Activated CD4-positive, alpha-beta T cell treated with anti-CD3 and anti-CD28 coated beads for 4 hours (primary cell): ENCODE data around the gene KLHL30.
A peak's percentile ranks its signal among the peaks of the same experiment; 100 is the strongest.

ENCODE experiments used
- DNase-seq, 2 donors: peaks; one replicate each; pipeline ENCODE4 v3.0.0-alpha.2; 2020

KLHL30 gene, protein sequence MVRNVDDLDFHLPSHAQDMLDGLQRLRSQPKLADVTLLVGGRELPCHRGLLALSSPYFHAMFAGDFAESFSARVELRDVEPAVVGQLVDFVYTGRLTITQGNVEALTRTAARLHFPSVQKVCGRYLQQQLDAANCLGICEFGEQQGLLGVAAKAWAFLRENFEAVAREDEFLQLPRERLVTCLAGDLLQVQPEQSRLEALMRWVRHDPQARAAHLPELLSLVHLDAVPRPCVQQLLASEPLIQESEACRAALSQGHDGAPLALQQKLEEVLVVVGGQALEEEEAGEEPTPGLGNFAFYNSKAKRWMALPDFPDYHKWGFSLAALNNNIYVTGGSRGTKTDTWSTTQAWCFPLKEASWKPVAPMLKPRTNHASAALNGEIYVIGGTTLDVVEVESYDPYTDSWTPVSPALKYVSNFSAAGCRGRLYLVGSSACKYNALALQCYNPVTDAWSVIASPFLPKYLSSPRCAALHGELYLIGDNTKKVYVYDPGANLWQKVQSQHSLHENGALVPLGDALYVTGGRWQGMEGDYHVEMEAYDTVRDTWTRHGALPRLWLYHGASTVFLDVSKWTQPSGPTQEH

GRCh38 chr2:238138331-238139195 is at the start of gene KLHL30:
TSS of gene KLHL30 (plus strand) at chr2:238138668. CDS start at chr2:238140755, 2,087 bp downstream.
- no peak for DNase-seq

GRCh38 chr2:238090887-238091286 is 47.6 kb upstream of the KLHL30 start:
- DNase-seq, result no peak

DNA sequence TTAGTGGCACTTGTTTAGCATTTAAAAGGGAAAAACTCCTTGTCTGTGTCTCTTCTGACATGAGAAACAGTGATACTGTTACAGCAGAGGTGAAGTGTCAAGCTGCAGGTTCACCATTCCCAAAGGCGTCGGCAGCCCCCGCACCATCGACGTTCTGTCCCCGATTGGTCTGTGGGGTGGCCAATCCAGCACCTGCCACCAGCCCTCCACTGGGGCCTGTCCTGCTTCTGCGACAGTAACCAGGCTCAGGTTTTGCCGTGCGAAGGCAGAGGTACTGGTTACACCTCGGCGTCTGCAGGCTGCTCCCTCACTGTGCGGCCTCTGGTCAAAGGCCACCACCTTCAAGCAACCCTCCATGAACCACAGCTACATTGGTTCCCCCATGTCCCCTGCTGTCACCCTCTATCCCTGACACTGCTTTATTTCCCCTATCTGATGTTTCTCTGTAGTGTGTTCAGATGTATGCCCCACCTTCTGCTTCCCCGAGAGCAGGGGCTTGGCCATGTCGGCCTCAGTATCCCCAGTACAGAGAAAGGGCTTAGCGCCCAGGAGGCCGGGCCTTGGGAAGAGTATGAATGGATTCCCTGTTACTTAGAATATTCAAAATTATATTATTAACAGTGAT is 46.9 kb upstream of the KLHL30 start:
- DNase-seq, result no peak

DNA sequence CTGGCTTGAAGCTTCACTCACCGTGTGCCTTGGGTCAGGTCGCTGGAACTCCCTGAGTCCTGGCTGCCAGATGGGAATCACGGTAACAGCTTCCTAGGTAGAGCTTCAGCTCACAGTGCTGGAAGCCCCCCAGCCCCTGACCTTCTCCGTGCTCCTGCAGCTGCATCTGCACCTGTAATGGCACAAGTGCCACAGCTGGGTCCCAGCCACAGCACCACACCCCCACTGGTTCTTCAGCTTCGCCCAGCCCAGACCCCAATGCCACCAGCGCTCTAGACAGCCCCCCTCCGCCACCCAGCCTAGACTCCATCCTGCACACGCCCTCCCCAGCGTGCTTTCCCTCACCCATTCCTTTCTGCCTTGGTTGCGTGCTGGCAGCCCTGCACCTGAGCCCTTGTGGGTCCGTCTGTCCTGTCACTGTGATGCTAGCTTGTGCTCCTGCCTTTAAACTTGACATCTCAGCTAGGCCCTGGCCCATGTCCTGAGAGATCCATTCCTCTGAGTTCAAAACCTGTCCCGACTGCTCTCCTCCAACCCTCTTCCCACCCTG is 45.9 kb upstream of the KLHL30 start:
- no peak for DNase-seq

- no peak for DNase-seq
These were observed 45.0 kb upstream of the KLHL30 start for GRCh38 chr2:238093181-238094140.

- no peak for DNase-seq
These were observed 43.9 kb upstream of the KLHL30 start for GRCh38 chr2:238094438-238095022.

- no peak for DNase-seq
These were observed 43.3 kb upstream of the KLHL30 start for GRCh38 chr2:238095143-238095542.

GRCh38 chr2:238096311-238097011 is 42.0 kb upstream of the KLHL30 start:
- no peak for DNase-seq

DNA sequence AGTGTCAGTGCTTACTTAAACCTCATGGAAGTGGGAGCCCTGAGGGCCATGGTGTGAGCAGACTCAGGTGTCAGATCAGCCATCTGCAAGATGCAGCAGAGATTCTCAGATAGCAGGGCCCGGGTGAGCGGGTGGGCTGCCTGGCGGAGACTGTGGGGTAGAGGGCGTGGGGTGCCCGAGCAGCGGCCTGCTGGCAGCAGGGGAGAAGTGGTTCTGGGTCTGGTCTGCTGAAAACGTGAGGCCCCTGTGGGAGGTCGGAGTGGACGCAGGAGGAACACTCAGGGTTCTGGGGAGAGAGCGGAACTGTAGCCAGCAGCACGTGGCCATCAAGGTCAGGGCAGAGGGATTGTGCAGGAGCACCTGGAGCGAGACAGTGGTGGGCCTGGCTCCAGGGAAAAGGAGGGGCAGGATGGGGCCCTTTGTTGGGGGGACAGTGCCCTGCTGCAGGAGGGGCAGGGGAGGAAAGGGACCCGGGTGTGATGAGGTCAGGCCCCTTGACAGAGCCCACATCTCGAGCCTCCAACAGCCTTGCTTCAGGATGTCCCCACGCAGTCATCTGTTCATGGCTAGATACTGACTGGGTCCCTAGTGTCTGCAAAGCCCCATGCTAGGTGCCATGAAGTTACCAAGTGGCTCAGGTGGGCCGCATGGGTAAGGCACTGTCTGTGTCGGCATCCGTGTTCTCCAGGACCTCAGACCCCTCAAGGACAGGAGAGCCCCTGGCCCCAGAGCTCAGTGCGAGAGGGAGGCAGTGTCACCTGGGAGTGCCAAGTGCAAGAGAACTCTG is 41.1 kb upstream of the KLHL30 start:
- no peak for DNase-seq

GRCh38 chr2:238097988-238098871 is 40.2 kb upstream of the KLHL30 start:
- peak in 1 of 2 donors; percentile 23 for DNase-seq

GRCh38 chr2:238098901-238099713 is 39.4 kb upstream of the KLHL30 start:
- no peak for DNase-seq

DNA sequence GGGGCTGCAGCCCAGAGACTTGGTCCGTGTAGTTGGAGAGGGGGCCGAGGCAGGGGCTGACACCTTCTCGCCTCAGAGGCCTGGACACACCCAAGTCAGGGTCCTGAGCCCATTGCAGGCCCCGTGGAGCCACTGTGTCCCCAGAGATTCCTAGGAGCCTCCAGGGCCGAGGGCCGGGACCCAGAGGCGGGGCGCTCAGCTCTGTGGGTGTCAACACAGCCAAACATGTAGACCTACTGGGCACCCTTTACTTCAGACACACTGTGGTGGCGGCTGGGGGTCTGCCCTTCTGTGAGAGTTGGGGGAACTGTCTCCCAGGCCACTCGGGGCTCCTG is 38.8 kb upstream of the KLHL30 start:
- DNase-seq, result no peak

DNA sequence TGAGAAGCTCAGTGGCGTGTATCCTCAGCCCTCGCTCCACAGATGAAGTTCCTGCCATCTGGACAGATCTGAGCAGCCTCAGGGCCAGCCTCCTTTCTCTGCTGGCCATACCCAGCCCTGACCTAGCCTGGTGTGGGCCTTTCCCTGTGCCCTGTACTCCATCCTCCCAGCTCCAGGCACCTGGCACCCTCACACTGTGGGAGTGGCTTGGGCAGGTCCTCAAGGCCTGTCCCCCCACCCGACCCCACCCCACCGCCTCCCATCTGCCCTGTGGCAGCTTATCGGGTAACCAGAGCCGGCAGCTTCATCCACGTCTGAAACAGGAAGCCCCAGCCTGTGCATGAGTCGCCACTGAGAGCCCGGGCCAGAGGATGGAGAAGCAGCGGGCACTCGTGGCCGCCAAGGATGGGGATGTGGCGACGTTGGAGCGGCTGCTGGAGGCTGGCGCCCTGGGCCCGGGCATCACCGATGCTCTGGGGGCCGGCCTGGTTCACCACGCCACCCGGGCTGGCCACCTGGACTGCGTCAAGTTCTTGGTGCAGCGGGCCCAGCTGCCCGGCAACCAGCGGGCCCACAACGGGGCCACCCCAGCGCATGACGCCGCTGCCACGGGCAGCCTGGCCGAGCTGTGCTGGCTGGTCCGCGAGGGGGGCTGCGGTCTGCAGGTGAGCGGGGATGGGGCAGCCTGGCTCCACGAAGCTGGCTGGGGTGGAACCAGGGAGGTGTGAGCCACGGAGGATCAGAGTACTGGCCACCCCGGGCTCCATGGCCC is 38.2 kb upstream of the KLHL30 start, which contains the start of gene ESPNL:
Gene ESPNL, plus strand, starts transcription at position 292 of the 772 bp plus-strand sequence. Its CDS starts 80 bp downstream, at position 372.
- DNase-seq, result no peak

DNA sequence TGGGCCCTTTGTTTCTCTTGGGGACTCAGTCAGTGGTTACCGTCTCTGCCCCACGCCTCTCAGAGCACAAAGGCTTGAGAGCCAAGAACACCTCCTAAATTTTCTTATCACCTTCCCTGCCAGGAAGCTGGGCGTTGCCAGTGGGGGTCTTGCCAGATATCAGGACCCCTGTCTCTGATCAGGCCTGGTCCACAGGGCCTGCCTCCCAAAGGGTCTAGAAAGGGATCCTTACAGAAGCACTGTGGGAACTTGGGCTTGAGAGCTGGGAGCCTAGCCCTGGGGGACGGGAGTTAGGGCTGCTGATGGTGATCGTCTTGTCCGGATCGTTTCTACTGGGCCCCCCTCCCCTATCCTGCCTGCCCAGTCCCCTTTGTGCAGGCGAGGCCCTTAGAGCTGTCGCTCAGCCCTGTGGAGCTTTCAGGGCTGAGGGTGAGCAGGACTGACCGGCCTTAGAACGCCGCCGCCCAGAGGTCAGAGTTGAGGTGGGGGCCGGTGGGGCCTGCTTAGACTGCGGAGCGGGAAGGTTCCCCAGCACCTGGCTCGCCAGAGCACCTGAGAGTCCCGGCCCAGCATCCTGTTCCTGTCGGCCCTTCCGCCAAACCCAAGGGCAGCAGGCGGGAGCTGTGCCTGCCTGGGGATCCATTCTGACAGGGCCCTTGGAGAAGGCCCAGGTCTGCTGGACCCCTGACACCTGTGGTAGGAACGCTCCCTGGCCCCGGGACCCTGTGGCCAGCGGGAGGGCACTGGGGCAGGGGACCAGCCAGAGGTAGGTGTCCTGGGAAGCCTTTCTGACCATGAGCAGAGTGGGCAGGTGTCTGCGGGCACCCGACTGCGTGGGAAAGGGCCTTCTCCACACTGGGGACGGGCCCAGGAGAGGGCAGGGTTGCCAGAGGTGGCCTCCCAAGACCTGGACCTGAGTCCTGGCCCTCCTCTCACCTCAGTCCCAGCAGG is 37.4 kb upstream of the KLHL30 start:
- no peak for DNase-seq
